HEK293T (cell line): ENCODE measurements around the gene SUN1.

Experiments used
- CTCF ChIA-PET: fragments of 350-600 bp; formaldehyde crosslinking; extraction: SDS; loops from one replicate; lab custom pipeline; 2021; ENCODE audit warnings: antibody characterized with exemption, inconsistent platforms; lab: Yijun Ruan, JAX
- POLR2A ChIA-PET: fragments of 350-600 bp; formaldehyde crosslinking; extraction: SDS; loops from one replicate; lab custom pipeline; 2020; ENCODE audit warnings: antibody characterized with exemption, inconsistent platforms; lab: Yijun Ruan, JAX
- DNase-seq: peaks from one replicate; pipeline ENCODE4 v3.0.0; 2012; ENCODE audit warnings: mixed read lengths; ENCODE audit errors: extremely low spot score
- ARNT ChIP-seq: fragments of 450-650 bp; IDR thresholded peaks from 2 replicates; pipeline ENCODE4 v1.6.1; 2017; ENCODE audit warnings: mild to moderate bottlenecking
- BHLHE40 ChIP-seq: fragments of 450-650 bp; IDR thresholded peaks from 2 replicates; pipeline ENCODE4 v1.6.1; 2016; ENCODE audit warnings: mild to moderate bottlenecking, moderate library complexity, borderline replicate concordance
- CTBP1 ChIP-seq: fragments of 450-650 bp; IDR thresholded peaks from 2 replicates; pipeline ENCODE4 v1.6.1; 2016; ENCODE audit warnings: borderline replicate concordance
- ELF4 ChIP-seq: fragments of 450-650 bp; IDR thresholded peaks from 2 replicates; pipeline ENCODE4 v1.6.1; 2017; ENCODE audit warnings: antibody characterized with exemption
- FOXA1 ChIP-seq: fragments of 450-650 bp; IDR thresholded peaks from 2 replicates; pipeline ENCODE4 v1.6.1; 2016; ENCODE audit warnings: mild to moderate bottlenecking
- FOXK2 ChIP-seq: fragments of 450-650 bp; IDR thresholded peaks from 2 replicates; pipeline ENCODE4 v1.6.1; 2016; ENCODE audit warnings: mild to moderate bottlenecking
- FOXM1 ChIP-seq: fragments of 450-650 bp; IDR thresholded peaks from 2 replicates; pipeline ENCODE4 v1.6.1; 2017; ENCODE audit warnings: mild to moderate bottlenecking, borderline replicate concordance
- HDGF ChIP-seq: fragments of 450-650 bp; IDR thresholded peaks from 2 replicates; pipeline ENCODE4 v1.6.1; 2017; ENCODE audit warnings: antibody characterized with exemption, borderline replicate concordance
- L3MBTL2 ChIP-seq: fragments of 450-650 bp; conservative IDR thresholded peaks from 2 replicates; pipeline ENCODE4 v1.6.1; 2016; ENCODE audit warnings: mild to moderate bottlenecking
- LEF1 ChIP-seq: fragments of 450-650 bp; IDR thresholded peaks from 2 replicates; pipeline ENCODE4 v1.6.1; 2017; ENCODE audit warnings: mild to moderate bottlenecking, borderline replicate concordance
- NFRKB ChIP-seq: fragments of 450-650 bp; IDR thresholded peaks from 2 replicates; pipeline ENCODE4 v1.6.1; 2016; ENCODE audit warnings: mild to moderate bottlenecking, moderate library complexity
- SP1 ChIP-seq: fragments of 450-650 bp; IDR thresholded peaks from 2 replicates; pipeline ENCODE4 v1.6.1; 2017
- SUZ12 ChIP-seq: fragments of 450-650 bp; IDR thresholded peaks from 2 replicates; pipeline ENCODE4 v1.6.1; 2016; ENCODE audit warnings: mild to moderate bottlenecking
- TARDBP ChIP-seq: fragments of 450-650 bp; IDR thresholded peaks from 2 replicates; pipeline ENCODE4 v1.6.1; 2016
- ZNF384 ChIP-seq: fragments of 450-650 bp; IDR thresholded peaks from 2 replicates; pipeline ENCODE4 v1.6.1; 2016
- TF ChIP-seq, protein P1 (sequence below): fragments of 450-650 bp; IDR thresholded peaks from 2 replicates; pipeline ENCODE4 v1.6.1; 2016

The SUN1 gene

DNA sequence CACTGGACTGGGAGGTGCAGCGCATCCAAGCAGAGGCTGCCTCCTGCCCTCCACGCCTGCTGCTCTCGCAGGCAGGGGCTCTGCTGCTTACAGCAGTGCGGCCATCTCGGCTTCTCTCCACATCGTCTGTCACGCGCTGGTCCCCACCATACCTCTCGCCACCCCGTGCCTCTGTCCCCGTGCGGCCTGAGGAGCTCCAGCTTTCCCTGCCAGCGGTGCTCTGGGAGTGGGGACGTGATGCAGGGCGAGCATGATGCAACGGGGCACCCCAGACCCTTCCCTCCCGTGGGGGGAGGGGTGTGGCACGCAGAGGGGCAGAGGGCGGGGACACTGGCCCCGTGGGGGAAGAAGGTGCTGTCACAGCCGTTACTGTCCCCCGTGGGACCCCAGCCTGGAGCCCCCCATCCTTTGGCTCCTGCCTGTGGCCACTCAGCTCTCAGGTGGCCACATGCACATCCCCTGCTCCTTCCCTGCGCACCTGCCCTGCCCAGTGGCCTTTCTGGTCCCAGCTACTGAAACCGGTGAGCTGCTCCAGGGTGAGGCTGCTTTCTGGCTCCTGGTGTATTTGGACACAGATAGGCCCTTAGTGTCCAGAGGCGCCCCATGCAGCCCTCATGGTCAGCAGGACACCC, 53.1 kb downstream of the SUN1 start:
- ChIA-PET POLR2A (interaction anchor here (0.9 kb wide), 1 partner anchor 9 kb away, joined by 3 read pairs; the partner anchor contains the start of gene GET4), CTCF (no interaction called here)
- TF ChIP-seq FOXA1 (no peak), BHLHE40 (no peak), NFRKB (no peak), TARDBP (no peak), HDGF (no peak), CTBP1 (no peak), ZNF384 (no peak), ELF4 (no peak), FOXK2 (no peak), L3MBTL2 (no peak), SUZ12 (no peak), FOXM1 (no peak), LEF1 (no peak), SP1 (no peak), ARNT (no peak)
- TF ChIP-seq, protein P1, sequence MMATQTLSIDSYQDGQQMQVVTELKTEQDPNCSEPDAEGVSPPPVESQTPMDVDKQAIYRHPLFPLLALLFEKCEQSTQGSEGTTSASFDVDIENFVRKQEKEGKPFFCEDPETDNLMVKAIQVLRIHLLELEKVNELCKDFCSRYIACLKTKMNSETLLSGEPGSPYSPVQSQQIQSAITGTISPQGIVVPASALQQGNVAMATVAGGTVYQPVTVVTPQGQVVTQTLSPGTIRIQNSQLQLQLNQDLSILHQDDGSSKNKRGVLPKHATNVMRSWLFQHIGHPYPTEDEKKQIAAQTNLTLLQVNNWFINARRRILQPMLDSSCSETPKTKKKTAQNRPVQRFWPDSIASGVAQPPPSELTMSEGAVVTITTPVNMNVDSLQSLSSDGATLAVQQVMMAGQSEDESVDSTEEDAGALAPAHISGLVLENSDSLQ: no peak
- no peak for DNase-seq

DNA sequence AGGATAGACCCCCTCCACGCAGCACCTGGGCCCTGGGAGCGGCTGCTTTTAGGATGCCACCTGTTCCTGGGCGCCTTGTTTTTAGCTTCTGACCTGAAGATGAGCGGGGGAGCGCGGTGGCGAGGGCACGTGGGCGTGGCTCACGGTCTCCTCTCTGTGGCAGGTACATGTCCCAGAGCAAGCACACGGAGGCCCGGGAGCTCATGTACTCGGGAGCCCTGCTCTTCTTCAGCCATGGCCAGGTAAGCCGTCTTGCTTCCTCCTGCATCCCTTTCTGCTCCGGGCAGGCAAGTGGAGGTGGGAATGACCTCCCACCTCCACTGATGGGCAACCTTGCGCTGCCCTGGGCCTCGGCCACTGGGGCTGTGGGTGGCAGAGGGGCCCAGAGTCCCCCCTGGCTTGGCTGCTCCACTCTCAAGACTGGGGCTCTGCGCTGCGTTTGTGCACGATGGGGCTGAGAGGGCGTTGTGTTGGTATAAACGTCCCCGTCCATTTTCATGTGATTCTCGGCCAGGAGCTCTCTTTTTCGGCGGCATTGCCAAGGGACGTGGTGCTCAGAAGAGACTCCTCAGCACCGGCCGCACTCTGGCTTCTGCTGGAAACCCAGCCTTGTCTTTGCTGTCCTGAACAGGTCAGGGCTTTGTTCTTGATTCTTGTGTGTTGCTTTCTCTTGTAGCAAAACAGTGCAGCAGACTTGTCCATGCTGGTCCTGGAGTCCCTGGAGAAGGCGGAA, 53.8 kb downstream of the SUN1 start:
- no peak for DNase-seq
- POLR2A ChIA-PET: interaction anchor here (0.9 kb wide), 1 partner anchor 9 kb away, joined by 3 read pairs; the partner anchor contains the start of gene GET4
- TF ChIP-seq L3MBTL2 (no peak), SUZ12 (no peak), BHLHE40 (no peak), ELF4 (no peak), CTBP1 (no peak), TARDBP (no peak), ARNT (no peak), HDGF (no peak), NFRKB (no peak), FOXM1 (no peak), FOXA1 (no peak), ZNF384 (no peak), SP1 (no peak)
- TF ChIP-seq, protein P1: no peak
- CTCF ChIA-PET: no interaction called here

GRCh38 chr7:886626-887487, 54.6 kb downstream of the SUN1 start:
- CTCF ChIA-PET: no interaction called here
- TF ChIP-seq FOXA1 (no peak), SUZ12 (no peak), ELF4 (no peak), L3MBTL2 (no peak), FOXK2 (no peak), BHLHE40 (no peak), SP1 (no peak), HDGF (no peak), CTBP1 (no peak), ZNF384 (no peak)
- TF ChIP-seq, protein P1: no peak
- POLR2A ChIA-PET: no interaction called here
- DNase-seq: no peak

GRCh38 chr7:887488-887820, 55.2 kb downstream of the SUN1 start:
- no peak for TF ChIP-seq SP1
- TF ChIP-seq, protein P1: no peak
- no peak for TF ChIP-seq LEF1
- no peak for TF ChIP-seq SUZ12
- no peak for TF ChIP-seq ARNT
- TF ChIP-seq FOXM1: no peak
- no peak for TF ChIP-seq NFRKB
- TF ChIP-seq BHLHE40: no peak
- TF ChIP-seq FOXA1: no peak
- POLR2A ChIA-PET: no interaction called here
- no peak for DNase-seq
- CTCF ChIA-PET: no interaction called here
